ENCODE results near the gene SMURF1. TPM values are rescaled to one million over a fixed set of nuclear protein-coding genes. Genes with fewer than 3 reads are reported as not detected.

The SMURF1 gene
- total RNA-seq, 2 experiments from 2014 or later: 30.0 to 32.4 TPM

GRCh38 chr7:99112979-99113378 lies 30.9 kb downstream of the SMURF1 start:
- Mint-ChIP-seq H3K9me3 (peaks cover 10% of the 10 kb centered on the region), H3K27ac (no peak overlapping the region), H3K27me3 (no peaks in the 10 kb centered on the region), H3K4me1 (ENCODE audit: low read depth) (peaks cover 61% of the 10 kb centered on the region), H3K36me3 (ENCODE audit: low read depth) (peaks cover 51% of the 10 kb centered on the region), H3K4me3 (no peak overlapping the region)
- Histone ChIP-seq H3K4me1 (ENCODE audit: insufficient read depth, low read length) (peaks cover 16% of the 10 kb centered on the region), H3K27me3 (ENCODE audit: control insufficient read depth in 1 of 2, insufficient read depth in 2 of 2, low read length in 2 of 2) (no peaks in the 10 kb centered on the region), H3K27ac (ENCODE audit: low read depth in 1 of 2, low read length in 2 of 2) (no peak overlapping the region), H3K9me3 (ENCODE audit: control insufficient read depth in 1 of 2, insufficient read depth in 1 of 2, low read length in 2 of 2) (no peaks in the 10 kb centered on the region), H3K36me3 (ENCODE audit: insufficient read depth, low read length) (no peaks in the 10 kb centered on the region), H3K4me3 (ENCODE audit: low read length) (no peak overlapping the region)
- no peak for ATAC-seq (ENCODE audit: poor library complexity)
- ChIA-PET CTCF (no interaction called here), POLR2A (interaction anchor here (1.2 kb wide), 1 partner anchor 8 kb away, joined by 5 read pairs; no protein-coding TSS in a partner anchor)
- no peak for DNase-seq
- intact Hi-C loops (cut with DNase I, micrococcal nuclease): no loop called here
- TF ChIP-seq, protein P1, sequence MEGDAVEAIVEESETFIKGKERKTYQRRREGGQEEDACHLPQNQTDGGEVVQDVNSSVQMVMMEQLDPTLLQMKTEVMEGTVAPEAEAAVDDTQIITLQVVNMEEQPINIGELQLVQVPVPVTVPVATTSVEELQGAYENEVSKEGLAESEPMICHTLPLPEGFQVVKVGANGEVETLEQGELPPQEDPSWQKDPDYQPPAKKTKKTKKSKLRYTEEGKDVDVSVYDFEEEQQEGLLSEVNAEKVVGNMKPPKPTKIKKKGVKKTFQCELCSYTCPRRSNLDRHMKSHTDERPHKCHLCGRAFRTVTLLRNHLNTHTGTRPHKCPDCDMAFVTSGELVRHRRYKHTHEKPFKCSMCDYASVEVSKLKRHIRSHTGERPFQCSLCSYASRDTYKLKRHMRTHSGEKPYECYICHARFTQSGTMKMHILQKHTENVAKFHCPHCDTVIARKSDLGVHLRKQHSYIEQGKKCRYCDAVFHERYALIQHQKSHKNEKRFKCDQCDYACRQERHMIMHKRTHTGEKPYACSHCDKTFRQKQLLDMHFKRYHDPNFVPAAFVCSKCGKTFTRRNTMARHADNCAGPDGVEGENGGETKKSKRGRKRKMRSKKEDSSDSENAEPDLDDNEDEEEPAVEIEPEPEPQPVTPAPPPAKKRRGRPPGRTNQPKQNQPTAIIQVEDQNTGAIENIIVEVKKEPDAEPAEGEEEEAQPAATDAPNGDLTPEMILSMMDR (IDR thresholded peaks at IDR 0.05): no peak

DNA sequence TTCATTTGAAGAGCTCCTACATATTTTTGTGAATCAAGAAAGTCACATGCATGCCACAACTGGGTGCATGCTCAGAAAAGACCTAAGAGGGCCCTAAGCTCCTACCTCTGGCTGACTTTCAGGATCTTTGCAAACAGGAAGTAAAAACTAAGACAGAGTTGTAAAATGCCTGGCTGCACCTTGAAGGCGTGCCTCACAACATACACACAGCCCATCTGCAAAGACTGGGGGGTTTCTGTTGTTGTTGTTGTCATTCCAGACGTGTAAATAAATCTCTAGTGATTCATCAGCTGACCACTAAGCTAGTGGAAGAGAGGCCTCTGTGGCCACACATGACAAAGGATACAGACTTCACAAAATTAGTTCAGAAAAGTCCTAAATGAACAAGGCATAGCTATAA lies 31.8 kb downstream of the SMURF1 start:
- H3K4me3 ChIP-seq (ENCODE audit: low read length): no peak overlapping the region
- no peak overlapping the region for H3K27ac ChIP-seq (ENCODE audit: low read depth in 1 of 2, low read length in 2 of 2)
- DNase-seq (peak in 3 of 14 experiments; percentile 7 to 18 (median 14)), ATAC-seq (ENCODE audit: poor library complexity) (peak; percentile 55)
- intact Hi-C loops (cut with DNase I, micrococcal nuclease): no loop called here
- no peaks in the 10 kb centered on the region for H3K9me3 ChIP-seq (ENCODE audit: control insufficient read depth in 1 of 2, insufficient read depth in 1 of 2, low read length in 2 of 2)
- peaks cover 47% of the 10 kb centered on the region for H3K36me3 Mint-ChIP-seq (ENCODE audit: low read depth)
- CTCF ChIA-PET: no interaction called here
- no peaks in the 10 kb centered on the region for H3K36me3 ChIP-seq (ENCODE audit: insufficient read depth, low read length)
- H3K4me1 ChIP-seq (ENCODE audit: insufficient read depth, low read length): peaks cover 16% of the 10 kb centered on the region
- peak overlapping the region; percentile 13 for H3K4me3 Mint-ChIP-seq
- H3K9me3 Mint-ChIP-seq: peaks cover 10% of the 10 kb centered on the region
- POLR2A ChIA-PET: interaction anchor here (1.2 to 1.4 kb wide), 2 partner anchors 9 to 30 kb away, joined by 3 to 5 read pairs; no protein-coding TSS in a partner anchor
- no peaks in the 10 kb centered on the region for H3K27me3 ChIP-seq (ENCODE audit: control insufficient read depth in 1 of 2, insufficient read depth in 2 of 2, low read length in 2 of 2)
- H3K27me3 Mint-ChIP-seq: no peaks in the 10 kb centered on the region
- TF ChIP-seq, protein P1 (IDR thresholded peaks at IDR 0.05): no peak
- H3K4me1 Mint-ChIP-seq (ENCODE audit: low read depth): peaks cover 65% of the 10 kb centered on the region
- H3K27ac Mint-ChIP-seq: peak overlapping the region; percentile 72

- peaks cover 63% of the 10 kb centered on the region for H3K4me1 Mint-ChIP-seq (ENCODE audit: low read depth)
- CTCF ChIA-PET: no interaction called here
- intact Hi-C loops (cut with DNase I, micrococcal nuclease): no loop called here
Observed at GRCh38 chr7:99111591-99111990, 32.3 kb downstream of the SMURF1 start.

More at GRCh38 chr7:99111591-99111990, 32.3 kb downstream of the SMURF1 start:
- ATAC-seq (ENCODE audit: poor library complexity): no peak
- POLR2A ChIA-PET: interaction anchor here (1.4 kb wide), 1 partner anchor 31 kb away, joined by 3 read pairs; no protein-coding TSS in a partner anchor
- Mint-ChIP-seq H3K27me3 (no peaks in the 10 kb centered on the region), H3K36me3 (ENCODE audit: low read depth) (peaks cover 42% of the 10 kb centered on the region), H3K9me3 (peaks cover 8% of the 10 kb centered on the region), H3K27ac (peak overlapping the region; percentile 72), H3K4me3 (peak overlapping the region; percentile 13)
- Histone ChIP-seq H3K4me1 (ENCODE audit: insufficient read depth, low read length) (peaks cover 16% of the 10 kb centered on the region), H3K9me3 (ENCODE audit: control insufficient read depth in 1 of 2, insufficient read depth in 1 of 2, low read length in 2 of 2) (no peaks in the 10 kb centered on the region), H3K4me3 (ENCODE audit: low read length) (no peak overlapping the region), H3K27me3 (ENCODE audit: control insufficient read depth in 1 of 2, insufficient read depth in 2 of 2, low read length in 2 of 2) (no peaks in the 10 kb centered on the region), H3K36me3 (ENCODE audit: insufficient read depth, low read length) (no peaks in the 10 kb centered on the region), H3K27ac (ENCODE audit: low read depth in 1 of 2, low read length in 2 of 2) (no peak overlapping the region)
- DNase-seq: no peak
- TF ChIP-seq, protein P1 (IDR thresholded peaks at IDR 0.05): no peak

Data from CD4-positive, alpha-beta T cell (primary cell).